Ishikawa (cell line): ENCODE data around the gene PEX12.

Experiments
- CEBPB ChIP-seq: IDR thresholded peaks from 2 replicates; pipeline ENCODE4 v1.6.1; 2012
- CREB1 ChIP-seq: IDR thresholded peaks from 2 replicates; pipeline ENCODE4 v1.6.1; 2012; ENCODE audit warnings: low read depth
- EGR1 ChIP-seq: IDR thresholded peaks from 2 replicates; pipeline ENCODE4 v1.6.1; 2012
- EP300 ChIP-seq: IDR thresholded peaks from 2 replicates; pipeline ENCODE4 v1.6.1; 2012; ENCODE audit warnings: borderline replicate concordance
- FOXM1 ChIP-seq: IDR thresholded peaks from 2 replicates; pipeline ENCODE4 v1.6.1; 2012; ENCODE audit warnings: low read depth, borderline replicate concordance
- NFIC ChIP-seq: IDR thresholded peaks from 2 replicates; pipeline ENCODE4 v1.6.1; 2012
- RAD21 ChIP-seq: IDR thresholded peaks from 2 replicates; pipeline ENCODE4 v1.6.1; 2012; ENCODE audit warnings: low read depth
- TAF1 ChIP-seq: IDR thresholded peaks from 2 replicates; pipeline ENCODE4 v1.6.1; 2012; ENCODE audit warnings: low read depth, mild to moderate bottlenecking
- TCF12 ChIP-seq: IDR thresholded peaks from 2 replicates; pipeline ENCODE4 v1.6.1; 2012; ENCODE audit warnings: low read depth
- TEAD4 ChIP-seq: IDR thresholded peaks from 2 replicates; pipeline ENCODE4 v1.6.1; 2012
- YY1 ChIP-seq: IDR thresholded peaks from 2 replicates; pipeline ENCODE4 v1.6.1; 2012; ENCODE audit warnings: low read depth
- ZBTB7A ChIP-seq: IDR thresholded peaks from 2 replicates; pipeline ENCODE4 v1.6.1; 2012; ENCODE audit warnings: low read depth
- TF ChIP-seq, protein P1 (sequence below): IDR thresholded peaks from 2 replicates; pipeline ENCODE4 v1.6.1; 2012
- TF ChIP-seq, protein P2 (sequence below): IDR thresholded peaks from 2 replicates; pipeline ENCODE4 v1.6.1; 2012
- TF ChIP-seq, protein P3 (sequence below): IDR thresholded peaks from 2 replicates; pipeline ENCODE4 v1.6.1; 2012; ENCODE audit warnings: low read depth, mild to moderate bottlenecking

PEX12 gene

DNA sequence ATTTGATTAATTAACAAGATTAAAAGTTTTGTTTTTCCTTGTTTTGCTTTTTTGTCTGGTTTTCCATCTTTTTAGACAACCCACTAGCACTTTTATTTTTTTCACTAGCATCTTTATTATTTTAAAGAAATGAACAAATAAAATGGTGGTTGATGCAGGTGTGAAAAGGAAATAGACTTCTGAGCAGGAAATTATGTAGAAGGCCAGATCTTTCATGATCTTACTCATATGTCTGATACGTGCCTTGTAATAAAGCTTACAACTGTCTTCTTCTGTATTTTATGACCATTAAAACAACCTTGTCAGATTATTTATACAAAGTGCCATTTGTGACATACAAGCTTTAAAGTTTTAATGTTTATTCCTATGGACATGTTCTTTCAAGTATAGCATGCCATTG, 47.2 kb downstream of the PEX12 start:
- TF ChIP-seq EGR1 = no peak
- no peak for TF ChIP-seq NFIC
- no peak for TF ChIP-seq FOXM1
- no peak for TF ChIP-seq TEAD4
- TF ChIP-seq TCF12 = no peak
- TF ChIP-seq, protein P1, sequence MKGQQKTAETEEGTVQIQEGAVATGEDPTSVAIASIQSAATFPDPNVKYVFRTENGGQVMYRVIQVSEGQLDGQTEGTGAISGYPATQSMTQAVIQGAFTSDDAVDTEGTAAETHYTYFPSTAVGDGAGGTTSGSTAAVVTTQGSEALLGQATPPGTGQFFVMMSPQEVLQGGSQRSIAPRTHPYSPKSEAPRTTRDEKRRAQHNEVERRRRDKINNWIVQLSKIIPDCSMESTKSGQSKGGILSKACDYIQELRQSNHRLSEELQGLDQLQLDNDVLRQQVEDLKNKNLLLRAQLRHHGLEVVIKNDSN = no peak
- no peak for TF ChIP-seq CEBPB
- no peak for TF ChIP-seq EP300
- TF ChIP-seq TAF1 = no peak
- TF ChIP-seq, protein P2, sequence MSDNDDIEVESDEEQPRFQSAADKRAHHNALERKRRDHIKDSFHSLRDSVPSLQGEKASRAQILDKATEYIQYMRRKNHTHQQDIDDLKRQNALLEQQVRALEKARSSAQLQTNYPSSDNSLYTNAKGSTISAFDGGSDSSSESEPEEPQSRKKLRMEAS = no peak
- TF ChIP-seq RAD21 = no peak
- TF ChIP-seq ZBTB7A = no peak
- TF ChIP-seq, protein P3, sequence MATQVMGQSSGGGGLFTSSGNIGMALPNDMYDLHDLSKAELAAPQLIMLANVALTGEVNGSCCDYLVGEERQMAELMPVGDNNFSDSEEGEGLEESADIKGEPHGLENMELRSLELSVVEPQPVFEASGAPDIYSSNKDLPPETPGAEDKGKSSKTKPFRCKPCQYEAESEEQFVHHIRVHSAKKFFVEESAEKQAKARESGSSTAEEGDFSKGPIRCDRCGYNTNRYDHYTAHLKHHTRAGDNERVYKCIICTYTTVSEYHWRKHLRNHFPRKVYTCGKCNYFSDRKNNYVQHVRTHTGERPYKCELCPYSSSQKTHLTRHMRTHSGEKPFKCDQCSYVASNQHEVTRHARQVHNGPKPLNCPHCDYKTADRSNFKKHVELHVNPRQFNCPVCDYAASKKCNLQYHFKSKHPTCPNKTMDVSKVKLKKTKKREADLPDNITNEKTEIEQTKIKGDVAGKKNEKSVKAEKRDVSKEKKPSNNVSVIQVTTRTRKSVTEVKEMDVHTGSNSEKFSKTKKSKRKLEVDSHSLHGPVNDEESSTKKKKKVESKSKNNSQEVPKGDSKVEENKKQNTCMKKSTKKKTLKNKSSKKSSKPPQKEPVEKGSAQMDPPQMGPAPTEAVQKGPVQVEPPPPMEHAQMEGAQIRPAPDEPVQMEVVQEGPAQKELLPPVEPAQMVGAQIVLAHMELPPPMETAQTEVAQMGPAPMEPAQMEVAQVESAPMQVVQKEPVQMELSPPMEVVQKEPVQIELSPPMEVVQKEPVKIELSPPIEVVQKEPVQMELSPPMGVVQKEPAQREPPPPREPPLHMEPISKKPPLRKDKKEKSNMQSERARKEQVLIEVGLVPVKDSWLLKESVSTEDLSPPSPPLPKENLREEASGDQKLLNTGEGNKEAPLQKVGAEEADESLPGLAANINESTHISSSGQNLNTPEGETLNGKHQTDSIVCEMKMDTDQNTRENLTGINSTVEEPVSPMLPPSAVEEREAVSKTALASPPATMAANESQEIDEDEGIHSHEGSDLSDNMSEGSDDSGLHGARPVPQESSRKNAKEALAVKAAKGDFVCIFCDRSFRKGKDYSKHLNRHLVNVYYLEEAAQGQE = no peak
- no peak for TF ChIP-seq YY1
- no peak for TF ChIP-seq CREB1

DNA sequence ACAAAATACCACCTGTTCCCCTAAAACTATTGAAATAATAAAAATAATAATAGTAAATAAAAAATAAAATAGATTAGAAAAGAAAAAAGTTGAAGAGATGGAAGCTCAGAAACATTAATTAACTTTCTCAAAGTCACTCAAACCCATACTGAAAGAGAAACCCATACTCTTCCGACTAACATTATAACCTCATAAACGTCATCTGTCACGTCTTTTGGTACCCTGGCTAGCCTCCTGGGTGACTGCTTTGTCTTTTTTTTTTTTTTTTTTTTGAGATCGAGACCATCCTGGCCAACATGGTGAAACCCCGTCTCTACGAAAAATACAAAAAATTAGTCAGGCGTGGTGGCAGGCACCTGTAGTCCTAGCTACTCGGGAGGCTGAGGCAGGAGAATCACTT, 48.5 kb downstream of the PEX12 start:
- TF ChIP-seq, protein P1 = no peak
- TF ChIP-seq TAF1 = no peak
- no peak for TF ChIP-seq TCF12
- no peak for TF ChIP-seq EGR1
- no peak for TF ChIP-seq ZBTB7A
- no peak for TF ChIP-seq NFIC
- no peak for TF ChIP-seq RAD21
